ENCODE results near the gene CACNA1C. TPM values are rescaled to one million over a fixed set of nuclear protein-coding genes. Genes with fewer than 3 reads are reported as not detected.

The CACNA1C gene
- total RNA-seq, 1 donor from 2014 or later = 0.02 TPM

DNA sequence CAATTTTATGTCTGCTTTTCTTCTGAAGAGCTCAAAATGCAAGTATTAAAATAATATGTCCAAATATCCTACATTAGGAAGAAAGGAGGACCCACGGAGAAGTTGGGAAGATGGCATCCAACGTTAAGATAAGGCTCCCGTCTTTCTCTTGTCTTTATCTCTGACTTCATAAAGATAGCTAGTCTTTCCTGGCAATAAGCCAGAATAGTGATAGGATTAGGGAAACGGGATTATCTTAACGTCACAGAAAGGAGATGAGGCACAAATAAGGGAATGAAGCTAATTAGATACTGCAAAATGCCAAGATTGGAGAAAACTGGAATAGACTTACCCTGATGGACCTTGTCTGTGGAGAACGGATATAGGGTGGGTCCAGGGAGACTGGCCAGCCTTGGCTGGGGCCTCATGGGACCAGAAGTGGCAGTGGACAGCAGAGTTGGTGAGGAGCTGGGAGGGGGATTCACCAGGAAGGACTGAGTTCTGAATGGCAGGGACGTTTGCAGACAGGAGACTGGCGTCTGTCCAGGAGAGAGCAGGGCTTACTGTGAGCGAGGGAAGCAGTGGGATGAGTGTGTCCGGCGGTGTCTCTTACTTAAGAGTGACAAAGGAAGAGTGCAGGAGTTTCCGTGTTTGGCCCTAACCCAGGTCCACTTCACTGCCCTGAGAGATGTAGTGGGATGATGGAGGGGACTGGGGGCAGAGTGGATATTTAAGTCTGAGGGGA, 119.9 kb downstream of the CACNA1C start:
- TF ChIP-seq, protein P1, sequence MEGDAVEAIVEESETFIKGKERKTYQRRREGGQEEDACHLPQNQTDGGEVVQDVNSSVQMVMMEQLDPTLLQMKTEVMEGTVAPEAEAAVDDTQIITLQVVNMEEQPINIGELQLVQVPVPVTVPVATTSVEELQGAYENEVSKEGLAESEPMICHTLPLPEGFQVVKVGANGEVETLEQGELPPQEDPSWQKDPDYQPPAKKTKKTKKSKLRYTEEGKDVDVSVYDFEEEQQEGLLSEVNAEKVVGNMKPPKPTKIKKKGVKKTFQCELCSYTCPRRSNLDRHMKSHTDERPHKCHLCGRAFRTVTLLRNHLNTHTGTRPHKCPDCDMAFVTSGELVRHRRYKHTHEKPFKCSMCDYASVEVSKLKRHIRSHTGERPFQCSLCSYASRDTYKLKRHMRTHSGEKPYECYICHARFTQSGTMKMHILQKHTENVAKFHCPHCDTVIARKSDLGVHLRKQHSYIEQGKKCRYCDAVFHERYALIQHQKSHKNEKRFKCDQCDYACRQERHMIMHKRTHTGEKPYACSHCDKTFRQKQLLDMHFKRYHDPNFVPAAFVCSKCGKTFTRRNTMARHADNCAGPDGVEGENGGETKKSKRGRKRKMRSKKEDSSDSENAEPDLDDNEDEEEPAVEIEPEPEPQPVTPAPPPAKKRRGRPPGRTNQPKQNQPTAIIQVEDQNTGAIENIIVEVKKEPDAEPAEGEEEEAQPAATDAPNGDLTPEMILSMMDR (IDR thresholded peaks at IDR 0.05) = no peak
- ATAC-seq (ENCODE audit: low read depth) (no peak), DNase-seq (no peak)
- intact Hi-C loops (cut with micrococcal nuclease) = no loop called here
- POLR2A ChIA-PET = no interaction called here
- no peak overlapping the region for H3K4me3 Mint-ChIP-seq
- CTCF ChIA-PET = no interaction called here
- no peak overlapping the region for H3K27ac Mint-ChIP-seq
- H3K4me1 Mint-ChIP-seq = no peaks in the 10 kb centered on the region
- no peaks in the 10 kb centered on the region for H3K36me3 Mint-ChIP-seq (ENCODE audit: low read depth)
- H3K27me3 Mint-ChIP-seq = peaks cover 11% of the 10 kb centered on the region
- peaks cover 7% of the 10 kb centered on the region for H3K9me3 Mint-ChIP-seq

DNA sequence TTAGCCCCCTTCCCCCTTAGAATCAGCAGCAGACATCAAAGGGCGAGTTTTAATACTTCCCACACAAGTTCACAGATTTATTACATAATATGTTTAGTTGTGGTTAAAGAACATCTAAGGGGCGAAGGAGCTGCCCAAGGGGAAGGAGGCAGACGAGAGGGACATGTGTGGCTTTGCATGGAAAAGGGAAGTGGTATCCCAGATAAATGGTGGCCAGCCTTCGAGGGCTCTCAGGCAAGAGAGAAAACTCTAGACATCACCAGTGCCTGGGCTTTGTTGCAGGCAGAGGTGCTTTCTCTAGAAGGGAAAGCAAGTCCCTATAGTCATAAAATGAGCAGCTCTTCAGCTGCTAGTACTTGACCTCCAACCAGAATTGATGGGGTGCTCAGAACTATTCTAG, 121.2 kb downstream of the CACNA1C start:
- CTCF ChIA-PET = no interaction called here
- Mint-ChIP-seq H3K27ac (no peak overlapping the region), H3K4me1 (no peaks in the 10 kb centered on the region), H3K4me3 (no peak overlapping the region), H3K9me3 (no peaks in the 10 kb centered on the region), H3K27me3 (peaks cover 18% of the 10 kb centered on the region), H3K36me3 (ENCODE audit: low read depth) (no peaks in the 10 kb centered on the region)
- DNase-seq (no peak), ATAC-seq (ENCODE audit: low read depth) (no peak)
- TF ChIP-seq, protein P1 (IDR thresholded peaks at IDR 0.05) = no peak
- intact Hi-C loops (cut with micrococcal nuclease) = no loop called here
- POLR2A ChIA-PET = no interaction called here

GRCh38 chr12:2177003-2177402, 124.2 kb downstream of the CACNA1C start:
- POLR2A ChIA-PET = no interaction called here
- Mint-ChIP-seq H3K27ac (no peak overlapping the region), H3K4me1 (no peaks in the 10 kb centered on the region), H3K27me3 (peaks cover 24% of the 10 kb centered on the region), H3K36me3 (ENCODE audit: low read depth) (no peaks in the 10 kb centered on the region), H3K9me3 (no peaks in the 10 kb centered on the region), H3K4me3 (no peak overlapping the region)
- intact Hi-C loops (cut with micrococcal nuclease) = no loop called here
- TF ChIP-seq, protein P1 (IDR thresholded peaks at IDR 0.05) = no peak
- CTCF ChIA-PET = no interaction called here
- ATAC-seq (ENCODE audit: low read depth) = no peak
- DNase-seq = no peak

DNA sequence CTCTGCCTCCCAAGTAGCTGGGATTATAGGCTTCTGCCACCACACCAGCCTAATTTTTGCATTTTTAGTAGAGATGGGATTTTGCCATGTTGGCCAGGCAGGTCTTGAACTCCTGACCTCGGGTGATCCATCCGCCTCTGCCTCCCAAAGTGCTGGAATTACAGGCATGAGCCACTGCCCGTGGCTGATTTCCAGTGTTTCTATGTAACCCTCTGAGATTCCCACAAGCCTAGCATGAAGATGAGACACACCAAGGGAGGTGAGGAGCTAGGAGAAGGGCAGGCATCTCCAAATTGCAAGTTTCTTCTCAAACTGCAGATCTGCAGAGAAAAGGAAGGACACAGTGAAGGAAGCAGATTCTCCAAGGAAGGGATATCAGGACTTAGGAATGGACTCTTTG, 125.0 kb downstream of the CACNA1C start:
- TF ChIP-seq, protein P1 (IDR thresholded peaks at IDR 0.05) = no peak
- Mint-ChIP-seq H3K4me1 (no peaks in the 10 kb centered on the region), H3K4me3 (no peak overlapping the region), H3K27me3 (peaks cover 21% of the 10 kb centered on the region), H3K27ac (no peak overlapping the region), H3K9me3 (no peaks in the 10 kb centered on the region), H3K36me3 (ENCODE audit: low read depth) (no peaks in the 10 kb centered on the region)
- no peak for DNase-seq
- intact Hi-C loops (cut with micrococcal nuclease) = no loop called here
- CTCF ChIA-PET = no interaction called here
- no peak for ATAC-seq (ENCODE audit: low read depth)
- POLR2A ChIA-PET = no interaction called here

- Mint-ChIP-seq H3K27me3 (peaks cover 19% of the 10 kb centered on the region), H3K36me3 (ENCODE audit: low read depth) (no peaks in the 10 kb centered on the region), H3K4me1 (no peaks in the 10 kb centered on the region), H3K27ac (no peak overlapping the region), H3K9me3 (no peaks in the 10 kb centered on the region), H3K4me3 (no peak overlapping the region)
- ATAC-seq (ENCODE audit: low read depth) (no peak), DNase-seq (no peak)
- ChIA-PET CTCF (no interaction called here), POLR2A (no interaction called here)
- intact Hi-C loops (cut with micrococcal nuclease) = no loop called here
- TF ChIP-seq, protein P1 (IDR thresholded peaks at IDR 0.05) = no peak
Observed at GRCh38 chr12:2179058-2179457, 126.3 kb downstream of the CACNA1C start.

All from activated B cell treated with CpG ODN at 0.5 μM for 24 hours (primary cell).